H9 (cell line): ENCODE data around the gene TMEM30B. TPM values are rescaled to one million over a fixed set of nuclear protein-coding genes. Genes with fewer than 3 reads are reported as not detected.

Source experiments
- DNase-seq: peaks from one replicate; pipeline ENCODE4 v3.0.0-alpha.2; 2017
- H2AFZ ChIP-seq: one replicate; pipeline ENCODE4 v1.6.1; 2013; ENCODE audit warnings: mild to moderate bottlenecking, low read length, control low read depth, moderate library complexity
- H2AK5ac ChIP-seq: 2 replicates; pipeline ENCODE4 v1.6.1; 2013; ENCODE audit warnings: low read length, control low read depth, mixed read lengths; ENCODE audit not compliant: insufficient read length
- H2BK120ac ChIP-seq: one replicate; pipeline ENCODE4 v1.6.1; 2013; ENCODE audit warnings: low read depth, mild to moderate bottlenecking, low read length, control low read depth, inconsistent platforms; ENCODE audit not compliant: poor library complexity, severe bottlenecking
- H2BK12ac ChIP-seq: 2 replicates; pipeline ENCODE4 v1.6.1; 2013; ENCODE audit warnings: low read length, control low read depth, mixed read lengths, low read depth; ENCODE audit not compliant: insufficient read length
- H2BK15ac ChIP-seq: 2 replicates; pipeline ENCODE4 v1.6.1; 2013; ENCODE audit warnings: low read depth, low read length, control low read depth
- H2BK20ac ChIP-seq: one replicate; pipeline ENCODE4 v1.6.1; 2013; ENCODE audit warnings: low read depth, mild to moderate bottlenecking, low read length, control low read depth, inconsistent platforms; ENCODE audit not compliant: poor library complexity, severe bottlenecking
- H2BK5ac ChIP-seq: 2 replicates; pipeline ENCODE4 v1.6.1; 2013; ENCODE audit warnings: low read length, control low read depth, mixed read lengths; ENCODE audit not compliant: insufficient read length
- H3K14ac ChIP-seq: 2 replicates; pipeline ENCODE4 v1.6.1; 2013; ENCODE audit warnings: low read length, control low read depth; ENCODE audit not compliant: insufficient read depth
- H3K18ac ChIP-seq: 2 replicates; pipeline ENCODE4 v1.6.1; 2013; ENCODE audit warnings: low read depth, mild to moderate bottlenecking, mixed read lengths, low read length, control low read depth; ENCODE audit not compliant: insufficient read length
- H3K23ac ChIP-seq: 2 replicates; pipeline ENCODE4 v1.6.1; 2013; ENCODE audit warnings: low read length, control low read depth, mixed read lengths, low read depth; ENCODE audit not compliant: insufficient read length
- H3K23me2 ChIP-seq: 2 replicates; pipeline ENCODE4 v1.6.1; 2013; ENCODE audit warnings: low read depth, mild to moderate bottlenecking, mixed read lengths, low read length, control low read depth; ENCODE audit not compliant: insufficient read length, poor library complexity, severe bottlenecking
- H3K27ac ChIP-seq: 2 replicates; pipeline ENCODE4 v1.5.1; 2013; ENCODE audit warnings: low read length, control low read depth, mixed read lengths, low read depth; ENCODE audit not compliant: insufficient read length
- H3K27me3 ChIP-seq: 2 replicates; pipeline ENCODE4 v1.6.1; 2013; ENCODE audit warnings: low read length, control low read depth, inconsistent platforms; ENCODE audit not compliant: insufficient read depth
- H3K4ac ChIP-seq: 2 replicates; pipeline ENCODE4 v1.6.1; 2013; ENCODE audit warnings: low read depth, mild to moderate bottlenecking, control low read depth, inconsistent platforms, low read length, moderate library complexity
- H3K4me1 ChIP-seq: 2 replicates; pipeline ENCODE4 v1.6.1; 2013; ENCODE audit warnings: low read length, control low read depth, inconsistent platforms; ENCODE audit not compliant: insufficient read depth
- H3K4me2 ChIP-seq: 2 replicates; pipeline ENCODE4 v1.6.1; 2013; ENCODE audit warnings: low read length, control low read depth, mixed read lengths; ENCODE audit not compliant: insufficient read length, insufficient read depth
- H3K56ac ChIP-seq: 2 replicates; pipeline ENCODE4 v1.6.1; 2013; ENCODE audit warnings: low read depth, mild to moderate bottlenecking, mixed read lengths, low read length, control low read depth; ENCODE audit not compliant: insufficient read length
- H3K79me1 ChIP-seq: 2 replicates; pipeline ENCODE4 v1.6.1; 2013; ENCODE audit warnings: low read depth, mild to moderate bottlenecking, moderate library complexity, low read length, control low read depth, inconsistent platforms; ENCODE audit not compliant: insufficient read depth, poor library complexity, severe bottlenecking
- H3K79me2 ChIP-seq: 2 replicates; pipeline ENCODE4 v1.6.1; 2013; ENCODE audit warnings: low read length, control low read depth, inconsistent platforms; ENCODE audit not compliant: insufficient read depth
- H3K9ac ChIP-seq: 2 replicates; pipeline ENCODE4 v1.6.1; 2013; ENCODE audit warnings: low read length, control low read depth, mixed read lengths; ENCODE audit not compliant: insufficient read length; ENCODE audit errors: extremely low read depth
- H3K9me3 ChIP-seq: one replicate; pipeline ENCODE4 v1.6.1; 2013; ENCODE audit warnings: low read depth, low read length, inconsistent platforms; ENCODE audit not compliant: control insufficient read depth
- H3T11ph ChIP-seq: one replicate; pipeline ENCODE4 v1.6.1; 2013; ENCODE audit warnings: mild to moderate bottlenecking, low read length, control low read depth, inconsistent platforms
- H4K20me1 ChIP-seq: one replicate; pipeline ENCODE4 v1.6.1; 2013; ENCODE audit not compliant: control insufficient read depth, insufficient read length, insufficient read depth
- H4K5ac ChIP-seq: 2 replicates; pipeline ENCODE4 v1.6.1; 2013; ENCODE audit warnings: low read depth, mild to moderate bottlenecking, mixed read lengths, low read length, control low read depth; ENCODE audit not compliant: insufficient read length
- H4K8ac ChIP-seq: replicated peaks from 2 replicates; pipeline ENCODE4 v1.6.1; 2013; ENCODE audit warnings: low read length, control low read depth, mixed read lengths, low read depth; ENCODE audit not compliant: insufficient read length
- H4K91ac ChIP-seq: 2 replicates; pipeline ENCODE4 v1.6.1; 2013; ENCODE audit warnings: low read depth, mild to moderate bottlenecking, moderate library complexity, mixed read lengths, low read length, control low read depth; ENCODE audit not compliant: insufficient read length
- H3K27ac Mint-ChIP-seq, 3 experiments: 2 replicates in 2 of 3; 3 replicates in 1 of 3; pipeline ENCODE4 v1.8.0; 2020 to 2021; ENCODE audit warnings: mixed read lengths in 3 of 3, mild to moderate bottlenecking in 1 of 3, moderate library complexity in 1 of 3
- H3K27me3 Mint-ChIP-seq: 2 replicates; pipeline ENCODE4 v1.8.0; 2021; ENCODE audit warnings: low read depth, mild to moderate bottlenecking, moderate library complexity, mixed read lengths
- H3K36me3 Mint-ChIP-seq, 3 experiments: 2 replicates in 2 of 3; 3 replicates in 1 of 3; pipeline ENCODE4 v1.8.0; 2020 to 2021; ENCODE audit warnings: low read depth in 3 of 3, mixed read lengths in 3 of 3; ENCODE audit not compliant: insufficient read depth in 1 of 3
- H3K4me1 Mint-ChIP-seq, 2 experiments: 2 replicates each; pipeline ENCODE4 v1.8.0; 2020; ENCODE audit warnings: mixed read lengths in 2 of 2
- H3K4me3 Mint-ChIP-seq, 2 experiments: 2 replicates in 1 of 2; 3 replicates in 1 of 2; pipeline ENCODE4 v1.8.0; 2020 to 2021; ENCODE audit warnings: mild to moderate bottlenecking in 2 of 2, mixed read lengths in 2 of 2, moderate library complexity in 1 of 2
- H3K9me3 Mint-ChIP-seq, 2 experiments: 2 replicates in 1 of 2; 3 replicates in 1 of 2; pipeline ENCODE4 v1.8.0; 2020; ENCODE audit warnings: mild to moderate bottlenecking in 2 of 2, mixed read lengths in 2 of 2, moderate library complexity in 1 of 2
- WGBS: extraction: QIAGEN DNeasy Blood & Tissue Kit; methylation state at CpG from one replicate; pipeline ENCODE4 v1.1.7; 2013; ENCODE audit warnings: missing lambda C conversion rate, low lambda C conversion rate, mixed read lengths; ENCODE audit not compliant: insufficient read length; ENCODE audit errors: extremely low coverage; 5-methylcytosine and 5-hydroxymethylcytosine counted together
- total RNA-seq: library from RNA; stranded (reverse); gene quantifications from 2 replicates; pipeline ENCODE4 v1.2.1, GENCODE V29; 2021
- TF ChIP-seq, protein P1 (sequence below): fragments of 200-600 bp; sonication (generic); conservative IDR thresholded peaks from 3 replicates; pipeline ENCODE4 v1.8.0; 2021; ENCODE audit warnings: antibody characterized with exemption, mild to moderate bottlenecking

TMEM30B gene
- total RNA-seq, 1 experiment from 2014 or later, result 12.2 TPM

DNA sequence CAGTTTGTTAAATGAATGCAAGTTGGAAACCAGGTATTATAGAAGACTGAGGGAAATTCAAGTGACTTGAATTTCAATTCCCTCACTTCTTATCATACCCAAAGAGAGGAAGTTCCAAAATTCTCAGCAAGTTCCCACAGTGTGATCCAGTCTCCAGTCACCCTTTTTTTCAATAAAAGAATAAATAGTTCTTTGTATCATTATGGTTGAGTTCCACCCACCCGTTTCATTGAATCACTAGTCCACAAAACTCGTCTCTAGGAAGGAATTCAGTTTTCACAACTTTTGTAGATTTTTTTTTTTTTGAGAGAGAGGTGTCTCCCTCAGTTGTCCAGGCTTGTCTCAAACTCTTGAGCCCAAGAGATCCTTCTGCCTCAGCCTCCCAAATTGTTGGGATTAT is 1.6 kb upstream of the TMEM30B start:
- Histone ChIP-seq H2BK15ac (no peak overlapping the region), H2BK12ac (no peak overlapping the region), H3K4ac (no peak overlapping the region), H2AK5ac (no peak overlapping the region), H4K5ac (no peak overlapping the region), H4K20me1 (peaks cover 4% of the 10 kb centered on the region), H2AFZ (no peak overlapping the region), H3K23ac (no peak overlapping the region), H3K56ac (no peak overlapping the region), H3K18ac (no peak overlapping the region), H3K79me1 (no peaks in the 10 kb centered on the region), H3K27me3 (no peaks in the 10 kb centered on the region; the same call in 1 of the 2 replicates), H3K23me2 (peaks cover 11% of the 10 kb centered on the region), H3K9ac (no peak overlapping the region), H3K4me1 (no peaks in the 10 kb centered on the region), H3K4me2 (no peak overlapping the region), H3K27ac (no peak overlapping the region), H2BK120ac (no peak overlapping the region), H3K9me3 (no peaks in the 10 kb centered on the region), H3T11ph (no peak overlapping the region), H3K14ac (no peak overlapping the region), H2BK5ac (no peak overlapping the region), H3K79me2 (no peaks in the 10 kb centered on the region), H4K91ac (no peak overlapping the region), H2BK20ac (no peak overlapping the region), H4K8ac (no peak overlapping the region)
- Mint-ChIP-seq H3K27ac (no peak overlapping the region), H3K4me3 (no peak overlapping the region), H3K4me1 (peaks cover 15 to 17% of the 10 kb centered on the region in 2 experiments), H3K27me3 (peaks cover 19% of the 10 kb centered on the region), H3K9me3 (no peaks in the 10 kb centered on the region; a peak in 1 of 5 replicates), H3K36me3 (0 out of 7 replicates have a peak, but pooled peaks cover 0 to 3% (median 0%) of the 10 kb centered on the region in 3 experiments)
- no peak for DNase-seq
- TF ChIP-seq, protein P1, sequence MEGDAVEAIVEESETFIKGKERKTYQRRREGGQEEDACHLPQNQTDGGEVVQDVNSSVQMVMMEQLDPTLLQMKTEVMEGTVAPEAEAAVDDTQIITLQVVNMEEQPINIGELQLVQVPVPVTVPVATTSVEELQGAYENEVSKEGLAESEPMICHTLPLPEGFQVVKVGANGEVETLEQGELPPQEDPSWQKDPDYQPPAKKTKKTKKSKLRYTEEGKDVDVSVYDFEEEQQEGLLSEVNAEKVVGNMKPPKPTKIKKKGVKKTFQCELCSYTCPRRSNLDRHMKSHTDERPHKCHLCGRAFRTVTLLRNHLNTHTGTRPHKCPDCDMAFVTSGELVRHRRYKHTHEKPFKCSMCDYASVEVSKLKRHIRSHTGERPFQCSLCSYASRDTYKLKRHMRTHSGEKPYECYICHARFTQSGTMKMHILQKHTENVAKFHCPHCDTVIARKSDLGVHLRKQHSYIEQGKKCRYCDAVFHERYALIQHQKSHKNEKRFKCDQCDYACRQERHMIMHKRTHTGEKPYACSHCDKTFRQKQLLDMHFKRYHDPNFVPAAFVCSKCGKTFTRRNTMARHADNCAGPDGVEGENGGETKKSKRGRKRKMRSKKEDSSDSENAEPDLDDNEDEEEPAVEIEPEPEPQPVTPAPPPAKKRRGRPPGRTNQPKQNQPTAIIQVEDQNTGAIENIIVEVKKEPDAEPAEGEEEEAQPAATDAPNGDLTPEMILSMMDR, result no peak
- WGBS, result no CpG with 5 or more reads among the region's 2 CpGs
